H1 (cell line): ENCODE results near the gene ADTRP. TPM values are rescaled to one million over a fixed set of nuclear protein-coding genes. Genes with fewer than 3 reads are reported as not detected.

Experiments
- CTCF ChIA-PET: fragments of 300-600 bp; sonication (Branson Sonifier 250); formaldehyde crosslinking; loops from one replicate; lab custom pipeline; 2021; ENCODE audit not compliant: partially characterized antibody; lab: Charles Lee
- POLR2A ChIA-PET: fragments of 300-600 bp; sonication (Branson Sonifier 250); formaldehyde crosslinking; loops from one replicate; lab custom pipeline; 2021; ENCODE audit warnings: inconsistent platforms; ENCODE audit not compliant: partially characterized antibody; lab: Charles Lee
- DNase-seq, 2 experiments: peaks; one replicate each; pipeline versions ENCODE4 v3.0.0 to v3.0.0-alpha.2; 2010 to 2022; ENCODE audit warnings: low spot score in 2 of 2, low read depth in 1 of 2, mixed read lengths in 1 of 2
- FAIRE-seq: peaks from 2 replicates; lab custom pipeline; 2011; peaks lifted over from hg19 to GRCh38; lab: Jason Lieb, UNC
- H2AFZ ChIP-seq: 2 replicates; pipeline ENCODE4 v1.8.1; 2012; ENCODE audit warnings: low read length, inconsistent platforms
- H2AK5ac ChIP-seq: 2 replicates; pipeline ENCODE4 v1.6.1; 2013; ENCODE audit warnings: low read depth, low read length
- H2BK120ac ChIP-seq: replicated peaks from 2 replicates; pipeline ENCODE3; 2013; ENCODE audit warnings: low read depth, low read length, inconsistent platforms
- H2BK12ac ChIP-seq: 2 replicates; pipeline ENCODE4 v1.6.1; 2013; ENCODE audit warnings: low read depth, low read length
- H2BK15ac ChIP-seq: 2 replicates; pipeline ENCODE4 v1.6.1; 2013; ENCODE audit warnings: low read length
- H2BK20ac ChIP-seq: 2 replicates; pipeline ENCODE4 v1.6.1; 2013; ENCODE audit warnings: low read length
- H2BK5ac ChIP-seq: 2 replicates; pipeline ENCODE4 v1.6.1; 2013; ENCODE audit warnings: low read depth, low read length
- H3K14ac ChIP-seq: 2 replicates; pipeline ENCODE4 v1.6.1; 2013; ENCODE audit warnings: inconsistent platforms; ENCODE audit not compliant: insufficient read length
- H3K18ac ChIP-seq: 2 replicates; pipeline ENCODE4 v1.6.1; 2013; ENCODE audit warnings: low read length; ENCODE audit errors: extremely low read depth
- H3K23ac ChIP-seq: 2 replicates; pipeline ENCODE4 v1.6.1; 2013; ENCODE audit warnings: inconsistent platforms; ENCODE audit not compliant: insufficient read length
- H3K23me2 ChIP-seq: 2 replicates; pipeline ENCODE4 v1.6.1; 2013; ENCODE audit warnings: low read depth, low read length
- H3K27ac ChIP-seq: 2 replicates; pipeline ENCODE4 v1.6.1; 2011; ENCODE audit warnings: low read depth, low read length, inconsistent platforms
- H3K27me3 ChIP-seq, 4 experiments: replicated peaks in 1 of 4; 1 replicate in 1 of 4; 2 replicates in 3 of 4; pipeline versions ENCODE4 v1.6.1 to v1.8.1; 2011 to 2013; ENCODE audit warnings: low read length in 3 of 4, mild to moderate bottlenecking in 3 of 4, inconsistent platforms in 2 of 4, mixed read lengths in 2 of 4, moderate library complexity in 1 of 4; ENCODE audit not compliant: control insufficient read depth in 3 of 4, insufficient read depth in 3 of 4; ENCODE audit errors: extremely low read depth in 1 of 4
- H3K36me3 ChIP-seq, 4 experiments: 2 replicates each; pipeline versions ENCODE4 v1.6.1 to v1.8.1; 2011 to 2013; ENCODE audit warnings: mild to moderate bottlenecking in 4 of 4, low read length in 3 of 4, moderate library complexity in 2 of 4, control low read depth in 1 of 4, inconsistent platforms in 1 of 4; ENCODE audit not compliant: insufficient read depth in 4 of 4, control insufficient read depth in 2 of 4
- H3K4ac ChIP-seq: replicated peaks from 2 replicates; pipeline ENCODE3; 2013; ENCODE audit warnings: low read length, low read depth, mixed read lengths, inconsistent platforms; ENCODE audit not compliant: insufficient read length
- H3K4me1 ChIP-seq, 4 experiments: replicated peaks in 1 of 4; 1 replicate in 1 of 4; 2 replicates in 3 of 4; pipeline versions ENCODE4 v1.6.1 to v1.8.1; 2011 to 2013; ENCODE audit warnings: low read length in 3 of 4, inconsistent platforms in 2 of 4, mixed read lengths in 1 of 4; ENCODE audit not compliant: insufficient read depth in 4 of 4, control insufficient read depth in 3 of 4
- H3K4me2 ChIP-seq, 2 experiments: 2 replicates each; pipeline versions ENCODE4 v1.6.1 to v1.8.1; 2011 to 2013; ENCODE audit warnings: low read depth in 2 of 2, low read length in 2 of 2, control low read depth in 1 of 2, inconsistent platforms in 1 of 2, mild to moderate bottlenecking in 1 of 2; ENCODE audit not compliant: insufficient read depth in 1 of 2
- H3K4me3 ChIP-seq, 4 experiments: fragments of 200-600, 300-600 bp in 1 of 4; sonication (generic), shearing (Covaris generic), sonication (Bioruptor Twin) in 1 of 4; 2 replicates each; pipeline versions ENCODE4 v1.5.1 to v1.8.1; 2011 to 2016; ENCODE audit warnings: low read length in 4 of 4, low read depth in 3 of 4, control low read depth in 2 of 4, inconsistent platforms in 2 of 4, mild to moderate bottlenecking in 2 of 4, mixed read lengths in 1 of 4, moderate library complexity in 1 of 4; ENCODE audit not compliant: insufficient read depth in 2 of 4; ENCODE audit errors: extremely low read depth in 1 of 4
- H3K56ac ChIP-seq: replicated peaks from 2 replicates; pipeline ENCODE3; 2013; ENCODE audit warnings: low read depth, mild to moderate bottlenecking, mixed read lengths, low read length, inconsistent platforms; ENCODE audit not compliant: insufficient read length
- H3K79me1 ChIP-seq: 2 replicates; pipeline ENCODE4 v1.6.1; 2013; ENCODE audit warnings: low read depth, low read length, control low read depth
- H3K79me2 ChIP-seq, 2 experiments: 2 replicates each; pipeline versions ENCODE4 v1.6.1 to v1.8.1; 2012 to 2013; ENCODE audit warnings: low read length in 2 of 2, mild to moderate bottlenecking in 2 of 2, inconsistent platforms in 1 of 2; ENCODE audit not compliant: insufficient read depth in 2 of 2, control insufficient read depth in 1 of 2
- H3K9ac ChIP-seq, 4 experiments: replicated peaks in 1 of 4; 1 replicate in 1 of 4; 2 replicates in 3 of 4; pipeline versions ENCODE4 v1.6.1 to v1.8.1; 2011 to 2013; ENCODE audit warnings: low read depth in 3 of 4, low read length in 3 of 4, control low read depth in 2 of 4, mild to moderate bottlenecking in 2 of 4, moderate library complexity in 2 of 4, inconsistent platforms in 1 of 4; ENCODE audit errors: extremely low read depth in 1 of 4
- H3K9me3 ChIP-seq, 2 experiments: 2 replicates each; pipeline versions ENCODE4 v1.6.1 to v1.8.1; 2012 to 2013; ENCODE audit warnings: mild to moderate bottlenecking in 2 of 2, moderate library complexity in 2 of 2, control low read depth in 1 of 2, inconsistent platforms in 1 of 2, low read depth in 1 of 2, low read length in 1 of 2, mixed read lengths in 1 of 2; ENCODE audit not compliant: insufficient read depth in 2 of 2
- H4K20me1 ChIP-seq, 2 experiments: replicated peaks in 1 of 2; 2 replicates each; pipeline versions ENCODE3 to v1.8.1; 2011 to 2013; ENCODE audit warnings: inconsistent platforms in 2 of 2, low read length in 2 of 2, mild to moderate bottlenecking in 1 of 2; ENCODE audit not compliant: insufficient read depth in 2 of 2, control insufficient read depth in 1 of 2
- H4K5ac ChIP-seq: 2 replicates; pipeline ENCODE4 v1.6.1; 2013; ENCODE audit warnings: low read length, low read depth, mixed read lengths, inconsistent platforms; ENCODE audit not compliant: insufficient read length
- H4K8ac ChIP-seq: 2 replicates; pipeline ENCODE4 v1.8.0; 2013; ENCODE audit warnings: mild to moderate bottlenecking, moderate library complexity, low read length, inconsistent platforms; ENCODE audit not compliant: insufficient read depth; ENCODE audit errors: extremely low read depth
- H4K91ac ChIP-seq: replicated peaks from 2 replicates; pipeline ENCODE3; 2013; ENCODE audit warnings: low read length, mixed read lengths, inconsistent platforms; ENCODE audit not compliant: insufficient read length
- CBX5 ChIP-seq: fragments of 300-800, 300-1000 bp; sonication (generic); IDR thresholded peaks from 2 replicates; pipeline ENCODE4 v1.7.1; 2016; ENCODE audit warnings: antibody characterized with exemption, low read length, low read depth
- CBX8 ChIP-seq: fragments of 300-800, 300-1000 bp; sonication (generic); IDR thresholded peaks from 2 replicates; pipeline ENCODE4 v1.7.1; 2016; ENCODE audit warnings: low read depth, low read length, borderline replicate concordance
- CTBP2 ChIP-seq: IDR thresholded peaks from 2 replicates; pipeline ENCODE4 v1.7.0; 2011; ENCODE audit warnings: borderline replicate concordance, mild to moderate bottlenecking, moderate library complexity, mixed read lengths, low read length; ENCODE audit not compliant: insufficient read depth, insufficient read length
- EP300 ChIP-seq, 2 experiments: IDR thresholded peaks; 1 replicate in 1 of 2; 2 replicates in 1 of 2; pipeline ENCODE4 v1.6.1; 2011 to 2012; ENCODE audit warnings: low read depth in 2 of 2, low read length in 2 of 2, mild to moderate bottlenecking in 2 of 2, borderline replicate concordance in 1 of 2, inconsistent platforms in 1 of 2, moderate library complexity in 1 of 2
- EZH2 ChIP-seq: fragments of 200-600 bp; sonication (generic); IDR thresholded peaks from 2 replicates; pipeline ENCODE4 v1.7.1; 2012; ENCODE audit warnings: low read depth, mild to moderate bottlenecking, moderate library complexity, low read length, inconsistent platforms; ENCODE audit not compliant: severe bottlenecking
- GABPA ChIP-seq: IDR thresholded peaks from 2 replicates; pipeline ENCODE4 v1.6.1; 2011; ENCODE audit warnings: mild to moderate bottlenecking, low read length, moderate library complexity, borderline replicate concordance; ENCODE audit not compliant: insufficient read depth
- HDAC2 ChIP-seq, 2 experiments: fragments of 300-600 bp in 1 of 2; sonication (generic) in 1 of 2; IDR thresholded peaks; 2 replicates each; pipeline ENCODE4 v1.6.1; 2011 to 2012; ENCODE audit warnings: low read depth in 2 of 2, low read length in 2 of 2, mild to moderate bottlenecking in 2 of 2, moderate library complexity in 2 of 2, borderline replicate concordance in 1 of 2, inconsistent platforms in 1 of 2
- HDAC6 ChIP-seq: IDR thresholded peaks from one replicate; pipeline ENCODE4 v1.7.1; 2012; ENCODE audit warnings: low read depth, mild to moderate bottlenecking, inconsistent platforms, low read length, moderate library complexity
- POLR2AphosphoS5 ChIP-seq: IDR thresholded peaks from 2 replicates; pipeline ENCODE4 v1.6.1; 2011; ENCODE audit warnings: low read depth, low read length
- POU5F1 ChIP-seq: IDR thresholded peaks from 2 replicates; pipeline ENCODE4 v1.6.1; 2011; ENCODE audit warnings: low read depth, mild to moderate bottlenecking, low read length, moderate library complexity
- SIRT6 ChIP-seq: IDR thresholded peaks from one replicate; pipeline ENCODE4 v1.7.1; 2012; ENCODE audit warnings: low read length, inconsistent platforms
- SP2 ChIP-seq: IDR thresholded peaks from 2 replicates; pipeline ENCODE4 v1.6.1; 2012; ENCODE audit warnings: mild to moderate bottlenecking, low read length, inconsistent platforms
- WGBS, 2 experiments: shearing (Covaris generic) in 1 of 2; methylation state at CpG; one replicate each; pipeline versions ENCODE4 v1.1.6 to v1.1.7; 2013 to 2015; ENCODE audit warnings: low lambda C conversion rate in 2 of 2, mixed read lengths in 2 of 2, inconsistent platforms in 1 of 2, low coverage in 1 of 2, missing lambda C conversion rate in 1 of 2; ENCODE audit not compliant: insufficient replicate concordance in 2 of 2, insufficient coverage in 1 of 2, insufficient read length in 1 of 2; ENCODE audit errors: extremely low coverage in 1 of 2, missing lambda C conversion rate in 1 of 2; 5-methylcytosine and 5-hydroxymethylcytosine counted together
- polyA plus RNA-seq, 7 experiments: library from polyadenylated mRNA; depleted of rRNA in 3 of 7; stranded (reverse) in 5 of 7; unstranded in 2 of 7; fragments of >200 nt in 5 of 7; fragments of 200-250 nt in 2 of 7; gene quantifications; 1 replicate in 5 of 7; 2 replicates in 1 of 7; 4 replicates in 1 of 7; pipeline versions ENCODE4 v1.2.1 to v1.2.3, GENCODE V29; 2011 to 2013; ENCODE audit warnings: missing spikeins in 2 of 7, mixed read lengths in 2 of 7
- total RNA-seq: library from RNA; stranded (reverse); fragmentation: NEBNext Ultra II Directional; extraction: Animal tissue kit (Norgen Biotek cat#: 25700); gene quantifications from 2 replicates; pipeline ENCODE4 v1.2.1, GENCODE V29; 2021
- TF ChIP-seq, protein P1 (sequence below): IDR thresholded peaks from 2 replicates; pipeline ENCODE4 v1.6.1; 2012; ENCODE audit warnings: inconsistent platforms

The ADTRP gene
- total and polyA plus RNA-seq, 2 of the 8 experiments (the other 6 are each of a cell fraction or from before 2014, with no cell fraction given) = 0.08 to 0.45 TPM

DNA sequence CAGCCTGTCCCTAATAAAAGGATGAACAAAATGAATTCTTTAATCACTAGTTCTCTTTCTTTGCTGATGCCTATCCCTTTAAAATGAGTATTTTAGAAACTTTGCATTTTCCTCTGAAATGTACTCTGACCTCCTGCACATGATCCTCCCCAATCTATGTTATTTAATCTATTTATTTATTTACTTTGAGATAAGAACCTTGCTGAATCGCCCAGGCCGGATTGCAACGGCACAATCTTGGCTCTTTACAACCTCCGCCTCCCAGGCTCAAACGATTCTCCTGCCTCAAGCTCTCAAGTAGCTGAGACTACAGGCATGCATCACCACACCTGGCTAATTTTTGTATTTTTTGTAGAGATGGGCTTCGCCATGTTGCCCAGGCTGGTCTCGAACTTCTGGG lies 27.9 kb downstream of the ADTRP start:
- H3K23me2 ChIP-seq = no peaks in the 10 kb centered on the region
- H3K27me3 ChIP-seq = no peaks in the 10 kb centered on the region
- CTCF ChIA-PET = interaction anchor here (1.5 kb wide), 1 partner anchor 28 kb away, joined by 4 read pairs; the partner anchor contains the start of gene ADTRP
- no peak for DNase-seq
- H3K27ac ChIP-seq = no peak overlapping the region
- no peak overlapping the region for H2BK15ac ChIP-seq
- 91% methylated on average over 7 of the region's 7 CpGs; no CpG with 5 or more reads in 1 of the 2 experiments for WGBS, 2 experiments
- H2BK5ac ChIP-seq = no peak overlapping the region
- H2AFZ ChIP-seq = no peak overlapping the region
- no peaks in the 10 kb centered on the region for H3K9me3 ChIP-seq
- no peak overlapping the region for H3K14ac ChIP-seq
- no peak overlapping the region for H3K4me2 ChIP-seq
- no peak overlapping the region for H3K56ac ChIP-seq
- no peak overlapping the region for H3K9ac ChIP-seq
- H3K23ac ChIP-seq = no peak overlapping the region
- no peak overlapping the region for H3K4ac ChIP-seq
- no peaks in the 10 kb centered on the region for H3K79me2 ChIP-seq
- no peaks in the 10 kb centered on the region for H3K4me1 ChIP-seq
- H3K18ac ChIP-seq = no peak overlapping the region
- no peak overlapping the region for H2BK20ac ChIP-seq
- H3K79me1 ChIP-seq = no peaks in the 10 kb centered on the region
- H4K91ac ChIP-seq = no peak overlapping the region
- no peak overlapping the region for H2BK12ac ChIP-seq
- no peak for FAIRE-seq
- POLR2A ChIA-PET = no interaction called here
- H3K4me3 ChIP-seq = no peak overlapping the region
- H2AK5ac ChIP-seq = no peak overlapping the region
- no peak overlapping the region for H2BK120ac ChIP-seq
- H4K20me1 ChIP-seq = no peaks in the 10 kb centered on the region
- no peak overlapping the region for H4K5ac ChIP-seq
- H4K8ac ChIP-seq = no peak overlapping the region
- H3K36me3 ChIP-seq = no peaks in the 10 kb centered on the region
- TF ChIP-seq GABPA (no peak), POU5F1 (no peak), SIRT6 (no peak), CBX8 (no peak), EP300 (IDR thresholded peaks at IDR 0.05; ENCODE audit: borderline replicate concordance in 1 of 2, low read depth in 2 of 2, low read length in 2 of 2) (no peak), SP2 (no peak), CTBP2 (no peak), EZH2 (no peak), HDAC6 (no peak), CBX5 (no peak), HDAC2 (IDR thresholded peaks at IDR 0.05; ENCODE audit: borderline replicate concordance in 1 of 2, low read depth in 2 of 2, low read length in 2 of 2) (no peak), POLR2AphosphoS5 (no peak)
- TF ChIP-seq, protein P1, sequence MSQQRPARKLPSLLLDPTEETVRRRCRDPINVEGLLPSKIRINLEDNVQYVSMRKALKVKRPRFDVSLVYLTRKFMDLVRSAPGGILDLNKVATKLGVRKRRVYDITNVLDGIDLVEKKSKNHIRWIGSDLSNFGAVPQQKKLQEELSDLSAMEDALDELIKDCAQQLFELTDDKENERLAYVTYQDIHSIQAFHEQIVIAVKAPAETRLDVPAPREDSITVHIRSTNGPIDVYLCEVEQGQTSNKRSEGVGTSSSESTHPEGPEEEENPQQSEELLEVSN = no peak
